ENCODE measurements around the gene MTIF2.

DNA sequence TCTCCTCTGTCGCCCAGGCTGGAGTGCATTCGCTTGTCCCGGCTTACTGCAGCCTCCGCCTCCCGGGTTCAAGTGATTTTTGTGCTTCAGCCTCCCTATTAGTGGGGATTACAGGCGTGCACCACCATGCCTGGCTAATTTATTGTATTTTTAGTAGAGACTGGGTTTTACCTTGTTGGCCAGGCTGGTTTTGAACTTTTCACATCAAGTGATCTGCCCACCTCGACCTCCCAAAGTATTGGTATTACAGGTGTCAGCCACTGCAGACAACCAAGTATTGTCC lies 35.4 kb downstream of the MTIF2 start:
- no peak for TF ChIP-seq ZNF274 (IDR thresholded peaks at IDR 0.05; ENCODE audit: low read depth, low read length)
- TF ChIP-seq, protein P1, sequence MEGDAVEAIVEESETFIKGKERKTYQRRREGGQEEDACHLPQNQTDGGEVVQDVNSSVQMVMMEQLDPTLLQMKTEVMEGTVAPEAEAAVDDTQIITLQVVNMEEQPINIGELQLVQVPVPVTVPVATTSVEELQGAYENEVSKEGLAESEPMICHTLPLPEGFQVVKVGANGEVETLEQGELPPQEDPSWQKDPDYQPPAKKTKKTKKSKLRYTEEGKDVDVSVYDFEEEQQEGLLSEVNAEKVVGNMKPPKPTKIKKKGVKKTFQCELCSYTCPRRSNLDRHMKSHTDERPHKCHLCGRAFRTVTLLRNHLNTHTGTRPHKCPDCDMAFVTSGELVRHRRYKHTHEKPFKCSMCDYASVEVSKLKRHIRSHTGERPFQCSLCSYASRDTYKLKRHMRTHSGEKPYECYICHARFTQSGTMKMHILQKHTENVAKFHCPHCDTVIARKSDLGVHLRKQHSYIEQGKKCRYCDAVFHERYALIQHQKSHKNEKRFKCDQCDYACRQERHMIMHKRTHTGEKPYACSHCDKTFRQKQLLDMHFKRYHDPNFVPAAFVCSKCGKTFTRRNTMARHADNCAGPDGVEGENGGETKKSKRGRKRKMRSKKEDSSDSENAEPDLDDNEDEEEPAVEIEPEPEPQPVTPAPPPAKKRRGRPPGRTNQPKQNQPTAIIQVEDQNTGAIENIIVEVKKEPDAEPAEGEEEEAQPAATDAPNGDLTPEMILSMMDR (IDR thresholded peaks at IDR 0.05 in 2 of 3, conservative IDR thresholded peaks at IDR 0.05 in 1 of 3; ENCODE audit: borderline replicate concordance in 1 of 3, insufficient read depth in 1 of 3, low read depth in 2 of 3, low read length in 2 of 3) = no peak
- TF ChIP-seq POLR2A (IDR thresholded peaks at IDR 0.05; ENCODE audit: borderline replicate concordance, extremely low read depth, insufficient read depth, insufficient read length) = no peak
- no peak for TF ChIP-seq JUND (IDR thresholded peaks at IDR 0.05)
- TF ChIP-seq RAD21 (IDR thresholded peaks at IDR 0.05; ENCODE audit: low read depth) = no peak
- TF ChIP-seq POLR2AphosphoS5 (IDR thresholded peaks at IDR 0.05; ENCODE audit: low read depth, low read length) = no peak
